ENCODE measurements around the gene VAV3. TPM values are rescaled to one million over a fixed set of nuclear protein-coding genes. Genes with fewer than 3 reads are reported as not detected.
A peak's percentile ranks its signal among the peaks of the same experiment; 100 is the strongest.

The VAV3 gene
- total RNA-seq, 4 donors from 2014 or later = 44.1 to 123 (median 111) TPM

DNA sequence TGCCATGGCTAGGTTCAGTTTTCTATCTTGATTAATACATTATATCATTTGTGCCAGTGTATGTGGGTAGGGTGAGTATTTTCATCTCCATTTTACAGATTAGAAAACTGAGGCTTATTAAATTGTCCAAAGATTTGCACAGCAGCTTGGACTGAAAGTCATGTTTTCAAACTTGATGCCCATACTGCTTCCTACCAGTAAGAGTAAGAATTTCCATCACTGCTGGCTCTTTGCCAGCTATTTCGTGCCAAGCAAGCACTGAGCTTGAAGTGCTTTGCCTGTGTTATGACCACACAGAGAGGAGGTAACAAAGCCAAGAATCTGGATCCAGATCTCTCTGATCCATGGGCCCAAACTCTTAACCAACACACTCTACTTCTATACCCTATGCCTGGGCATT, 295.0 kb downstream of the VAV3 start:
- WGBS, 2 donors (ENCODE audit: low coverage in 1 of 2) = 0 to 24% methylated on average over 1 of the region's 1 CpG
- intact Hi-C loops (cut with DNase I; ENCODE audit: low total_unique reads) = no loop called here
- peak; percentile 51 to 71 (median 70) for TF ChIP-seq POLR2AphosphoS5 (IDR thresholded peaks at IDR 0.05)
- no peak for TF ChIP-seq EP300 (IDR thresholded peaks at IDR 0.05; ENCODE audit: low read depth)
- TF ChIP-seq POLR2A (IDR thresholded peaks at IDR 0.05) = no peak
- TF ChIP-seq, protein P1, sequence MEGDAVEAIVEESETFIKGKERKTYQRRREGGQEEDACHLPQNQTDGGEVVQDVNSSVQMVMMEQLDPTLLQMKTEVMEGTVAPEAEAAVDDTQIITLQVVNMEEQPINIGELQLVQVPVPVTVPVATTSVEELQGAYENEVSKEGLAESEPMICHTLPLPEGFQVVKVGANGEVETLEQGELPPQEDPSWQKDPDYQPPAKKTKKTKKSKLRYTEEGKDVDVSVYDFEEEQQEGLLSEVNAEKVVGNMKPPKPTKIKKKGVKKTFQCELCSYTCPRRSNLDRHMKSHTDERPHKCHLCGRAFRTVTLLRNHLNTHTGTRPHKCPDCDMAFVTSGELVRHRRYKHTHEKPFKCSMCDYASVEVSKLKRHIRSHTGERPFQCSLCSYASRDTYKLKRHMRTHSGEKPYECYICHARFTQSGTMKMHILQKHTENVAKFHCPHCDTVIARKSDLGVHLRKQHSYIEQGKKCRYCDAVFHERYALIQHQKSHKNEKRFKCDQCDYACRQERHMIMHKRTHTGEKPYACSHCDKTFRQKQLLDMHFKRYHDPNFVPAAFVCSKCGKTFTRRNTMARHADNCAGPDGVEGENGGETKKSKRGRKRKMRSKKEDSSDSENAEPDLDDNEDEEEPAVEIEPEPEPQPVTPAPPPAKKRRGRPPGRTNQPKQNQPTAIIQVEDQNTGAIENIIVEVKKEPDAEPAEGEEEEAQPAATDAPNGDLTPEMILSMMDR (IDR thresholded peaks at IDR 0.05) = no peak

GRCh38 chr1:107668762-107669161, 296.2 kb downstream of the VAV3 start:
- H3K9me3 ChIP-seq = no peaks in the 10 kb centered on the region
- no peaks in the 10 kb centered on the region for H3K27me3 ChIP-seq
- in situ Hi-C loops (cut with MboI; ENCODE audit: low pct_ligation_motif_present in 1 of 4, low pct_unique_long_range_greater_than_20kb in 1 of 4, low sequenced_read_pairs in 3 of 4) = no loop called here
- H3K36me3 ChIP-seq = no peaks in the 10 kb centered on the region
- peaks cover 13 to 83% (median 53%) of the 10 kb centered on the region in 4 donors for H3K4me1 ChIP-seq
- no peak overlapping the region for H3K4me3 ChIP-seq
- no peak for DNase-seq
- TF ChIP-seq, protein P1 (IDR thresholded peaks at IDR 0.05) = no peak
- TF ChIP-seq POLR2A (IDR thresholded peaks at IDR 0.05) (no peak), POLR2AphosphoS5 (IDR thresholded peaks at IDR 0.05) (no peak), EP300 (IDR thresholded peaks at IDR 0.05; ENCODE audit: low read depth) (no peak)
- H3K27ac ChIP-seq = peak overlapping the region; percentile 70 to 75 (median 72)
- intact Hi-C loops (cut with DNase I; ENCODE audit: low total_unique reads) = no loop called here
- WGBS, 2 donors (ENCODE audit: low coverage in 1 of 2) = 35 to 53% methylated on average over 6 of the region's 6 CpGs

More for the DNA sequence above, 295.0 kb downstream of the VAV3 start:
- in situ Hi-C loops (cut with MboI; ENCODE audit: low pct_ligation_motif_present in 1 of 4, low pct_unique_long_range_greater_than_20kb in 1 of 4, low sequenced_read_pairs in 3 of 4) = no loop called here
- Histone ChIP-seq H3K27ac (peak overlapping the region; percentile 70 to 75 (median 72)), H3K27me3 (no peaks in the 10 kb centered on the region), H3K4me3 (no peak overlapping the region), H3K36me3 (no peaks in the 10 kb centered on the region), H3K4me1 (peaks cover 12 to 78% (median 53%) of the 10 kb centered on the region in 4 donors), H3K9me3 (no peaks in the 10 kb centered on the region)
- DNase-seq = peak; percentile 80

DNA sequence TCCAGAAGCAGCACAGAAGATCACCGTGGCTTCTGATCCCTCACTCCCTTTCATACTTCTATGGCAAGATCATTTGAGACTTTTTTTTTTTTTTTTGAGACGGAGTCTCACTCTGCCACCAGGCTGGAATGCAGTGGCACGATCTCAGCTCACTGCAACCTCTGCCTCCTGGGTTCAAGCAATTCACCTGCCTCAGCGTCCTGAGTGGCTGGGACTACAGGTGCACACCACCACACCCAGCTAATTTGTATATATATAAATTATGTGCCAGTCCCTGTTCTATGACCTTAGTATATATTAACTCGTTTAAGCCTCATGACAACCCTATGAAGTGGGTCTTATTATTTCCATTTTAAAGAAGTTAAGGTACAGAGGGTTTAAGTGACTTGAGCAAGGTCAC, 298.5 kb downstream of the VAV3 start:
- Histone ChIP-seq H3K4me3 (no peak overlapping the region), H3K9me3 (no peaks in the 10 kb centered on the region), H3K36me3 (no peaks in the 10 kb centered on the region), H3K27me3 (no peaks in the 10 kb centered on the region), H3K27ac (peak overlapping the region; percentile 56 to 70 (median 66)), H3K4me1 (peaks cover 12 to 68% (median 47%) of the 10 kb centered on the region in 4 donors)
- peak; percentile 47 for DNase-seq
- in situ Hi-C loops (cut with MboI; ENCODE audit: low pct_ligation_motif_present in 1 of 4, low pct_unique_long_range_greater_than_20kb in 1 of 4, low sequenced_read_pairs in 3 of 4) = no loop called here
- TF ChIP-seq POLR2AphosphoS5 (IDR thresholded peaks at IDR 0.05) (no peak), POLR2A (IDR thresholded peaks at IDR 0.05) (no peak), EP300 (IDR thresholded peaks at IDR 0.05; ENCODE audit: low read depth) (no peak)
- TF ChIP-seq, protein P1 (IDR thresholded peaks at IDR 0.05) = no peak
- 42% methylated on average over 5 of the region's 5 CpGs; no CpG with 5 or more reads in 1 of the 2 donors for WGBS, 2 donors (ENCODE audit: low coverage in 1 of 2)
- intact Hi-C loops (cut with DNase I; ENCODE audit: low total_unique reads) = no loop called here

- Histone ChIP-seq H3K27me3 (no peaks in the 10 kb centered on the region), H3K36me3 (no peaks in the 10 kb centered on the region), H3K4me1 (peaks cover 8 to 56% (median 38%) of the 10 kb centered on the region in 4 donors), H3K9me3 (no peaks in the 10 kb centered on the region), H3K4me3 (no peak overlapping the region), H3K27ac (peak overlapping the region; percentile 56 to 70 (median 66))
- DNase-seq = no peak
- WGBS, 2 donors (ENCODE audit: low coverage in 1 of 2) = 37 to 49% methylated on average over 4 to 5 of the region's 5 CpGs
- no peak for TF ChIP-seq EP300 (IDR thresholded peaks at IDR 0.05; ENCODE audit: low read depth)
- TF ChIP-seq, protein P1 (IDR thresholded peaks at IDR 0.05) = no peak
- TF ChIP-seq POLR2AphosphoS5 (IDR thresholded peaks at IDR 0.05) = no peak
- TF ChIP-seq POLR2A (IDR thresholded peaks at IDR 0.05) = no peak
- in situ Hi-C loops (cut with MboI; ENCODE audit: low pct_ligation_motif_present in 1 of 4, low pct_unique_long_range_greater_than_20kb in 1 of 4, low sequenced_read_pairs in 3 of 4) = no loop called here
- intact Hi-C loops (cut with DNase I; ENCODE audit: low total_unique reads) = no loop called here
Measured at GRCh38 chr1:107664982-107665925, 299.7 kb downstream of the VAV3 start.

Data from transverse colon (tissue), 4 donors.